H9 (cell line): Measurements from ENCODE around the gene DTYMK. TPM values are rescaled to one million over a fixed set of nuclear protein-coding genes. Genes with fewer than 3 reads are reported as not detected.
A peak's percentile ranks its signal among the peaks of the same experiment; 100 is the strongest.

Experiments
- DNase-seq: peaks from one replicate; pipeline ENCODE4 v3.0.0-alpha.2; 2017
- H2AFZ ChIP-seq: one replicate; pipeline ENCODE4 v1.6.1; 2013; ENCODE audit warnings: mild to moderate bottlenecking, low read length, control low read depth, moderate library complexity
- H2AK5ac ChIP-seq: 2 replicates; pipeline ENCODE4 v1.6.1; 2013; ENCODE audit warnings: low read length, control low read depth, mixed read lengths; ENCODE audit not compliant: insufficient read length
- H2BK120ac ChIP-seq: one replicate; pipeline ENCODE4 v1.6.1; 2013; ENCODE audit warnings: low read depth, mild to moderate bottlenecking, low read length, control low read depth, inconsistent platforms; ENCODE audit not compliant: poor library complexity, severe bottlenecking
- H2BK12ac ChIP-seq: 2 replicates; pipeline ENCODE4 v1.6.1; 2013; ENCODE audit warnings: low read length, control low read depth, mixed read lengths, low read depth; ENCODE audit not compliant: insufficient read length
- H2BK15ac ChIP-seq: 2 replicates; pipeline ENCODE4 v1.6.1; 2013; ENCODE audit warnings: low read depth, low read length, control low read depth
- H2BK20ac ChIP-seq: one replicate; pipeline ENCODE4 v1.6.1; 2013; ENCODE audit warnings: low read depth, mild to moderate bottlenecking, low read length, control low read depth, inconsistent platforms; ENCODE audit not compliant: poor library complexity, severe bottlenecking
- H2BK5ac ChIP-seq: 2 replicates; pipeline ENCODE4 v1.6.1; 2013; ENCODE audit warnings: low read length, control low read depth, mixed read lengths; ENCODE audit not compliant: insufficient read length
- H3K14ac ChIP-seq: 2 replicates; pipeline ENCODE4 v1.6.1; 2013; ENCODE audit warnings: low read length, control low read depth; ENCODE audit not compliant: insufficient read depth
- H3K18ac ChIP-seq: 2 replicates; pipeline ENCODE4 v1.6.1; 2013; ENCODE audit warnings: low read depth, mild to moderate bottlenecking, mixed read lengths, low read length, control low read depth; ENCODE audit not compliant: insufficient read length
- H3K23ac ChIP-seq: 2 replicates; pipeline ENCODE4 v1.6.1; 2013; ENCODE audit warnings: low read length, control low read depth, mixed read lengths, low read depth; ENCODE audit not compliant: insufficient read length
- H3K23me2 ChIP-seq: 2 replicates; pipeline ENCODE4 v1.6.1; 2013; ENCODE audit warnings: low read depth, mild to moderate bottlenecking, mixed read lengths, low read length, control low read depth; ENCODE audit not compliant: insufficient read length, poor library complexity, severe bottlenecking
- H3K27ac ChIP-seq: 2 replicates; pipeline ENCODE4 v1.5.1; 2013; ENCODE audit warnings: low read length, control low read depth, mixed read lengths, low read depth; ENCODE audit not compliant: insufficient read length
- H3K27me3 ChIP-seq: 2 replicates; pipeline ENCODE4 v1.6.1; 2013; ENCODE audit warnings: low read length, control low read depth, inconsistent platforms; ENCODE audit not compliant: insufficient read depth
- H3K4ac ChIP-seq: 2 replicates; pipeline ENCODE4 v1.6.1; 2013; ENCODE audit warnings: low read depth, mild to moderate bottlenecking, control low read depth, inconsistent platforms, low read length, moderate library complexity
- H3K4me1 ChIP-seq: 2 replicates; pipeline ENCODE4 v1.6.1; 2013; ENCODE audit warnings: low read length, control low read depth, inconsistent platforms; ENCODE audit not compliant: insufficient read depth
- H3K4me2 ChIP-seq: 2 replicates; pipeline ENCODE4 v1.6.1; 2013; ENCODE audit warnings: low read length, control low read depth, mixed read lengths; ENCODE audit not compliant: insufficient read length, insufficient read depth
- H3K56ac ChIP-seq: 2 replicates; pipeline ENCODE4 v1.6.1; 2013; ENCODE audit warnings: low read depth, mild to moderate bottlenecking, mixed read lengths, low read length, control low read depth; ENCODE audit not compliant: insufficient read length
- H3K79me1 ChIP-seq: 2 replicates; pipeline ENCODE4 v1.6.1; 2013; ENCODE audit warnings: low read depth, mild to moderate bottlenecking, moderate library complexity, low read length, control low read depth, inconsistent platforms; ENCODE audit not compliant: insufficient read depth, poor library complexity, severe bottlenecking
- H3K79me2 ChIP-seq: 2 replicates; pipeline ENCODE4 v1.6.1; 2013; ENCODE audit warnings: low read length, control low read depth, inconsistent platforms; ENCODE audit not compliant: insufficient read depth
- H3K9ac ChIP-seq: 2 replicates; pipeline ENCODE4 v1.6.1; 2013; ENCODE audit warnings: low read length, control low read depth, mixed read lengths; ENCODE audit not compliant: insufficient read length; ENCODE audit errors: extremely low read depth
- H3K9me3 ChIP-seq: one replicate; pipeline ENCODE4 v1.6.1; 2013; ENCODE audit warnings: low read depth, low read length, inconsistent platforms; ENCODE audit not compliant: control insufficient read depth
- H3T11ph ChIP-seq: one replicate; pipeline ENCODE4 v1.6.1; 2013; ENCODE audit warnings: mild to moderate bottlenecking, low read length, control low read depth, inconsistent platforms
- H4K20me1 ChIP-seq: one replicate; pipeline ENCODE4 v1.6.1; 2013; ENCODE audit not compliant: control insufficient read depth, insufficient read length, insufficient read depth
- H4K5ac ChIP-seq: 2 replicates; pipeline ENCODE4 v1.6.1; 2013; ENCODE audit warnings: low read depth, mild to moderate bottlenecking, mixed read lengths, low read length, control low read depth; ENCODE audit not compliant: insufficient read length
- H4K8ac ChIP-seq: replicated peaks from 2 replicates; pipeline ENCODE4 v1.6.1; 2013; ENCODE audit warnings: low read length, control low read depth, mixed read lengths, low read depth; ENCODE audit not compliant: insufficient read length
- H4K91ac ChIP-seq: 2 replicates; pipeline ENCODE4 v1.6.1; 2013; ENCODE audit warnings: low read depth, mild to moderate bottlenecking, moderate library complexity, mixed read lengths, low read length, control low read depth; ENCODE audit not compliant: insufficient read length
- H3K27ac Mint-ChIP-seq, 3 experiments: 2 replicates in 2 of 3; 3 replicates in 1 of 3; pipeline ENCODE4 v1.8.0; 2020 to 2021; ENCODE audit warnings: mixed read lengths in 3 of 3, mild to moderate bottlenecking in 1 of 3, moderate library complexity in 1 of 3
- H3K27me3 Mint-ChIP-seq: 2 replicates; pipeline ENCODE4 v1.8.0; 2021; ENCODE audit warnings: low read depth, mild to moderate bottlenecking, moderate library complexity, mixed read lengths
- H3K36me3 Mint-ChIP-seq, 3 experiments: 2 replicates in 2 of 3; 3 replicates in 1 of 3; pipeline ENCODE4 v1.8.0; 2020 to 2021; ENCODE audit warnings: low read depth in 3 of 3, mixed read lengths in 3 of 3; ENCODE audit not compliant: insufficient read depth in 1 of 3
- H3K4me1 Mint-ChIP-seq, 2 experiments: 2 replicates each; pipeline ENCODE4 v1.8.0; 2020; ENCODE audit warnings: mixed read lengths in 2 of 2
- H3K4me3 Mint-ChIP-seq, 2 experiments: 2 replicates in 1 of 2; 3 replicates in 1 of 2; pipeline ENCODE4 v1.8.0; 2020 to 2021; ENCODE audit warnings: mild to moderate bottlenecking in 2 of 2, mixed read lengths in 2 of 2, moderate library complexity in 1 of 2
- H3K9me3 Mint-ChIP-seq, 2 experiments: 2 replicates in 1 of 2; 3 replicates in 1 of 2; pipeline ENCODE4 v1.8.0; 2020; ENCODE audit warnings: mild to moderate bottlenecking in 2 of 2, mixed read lengths in 2 of 2, moderate library complexity in 1 of 2
- CTCF ChIP-seq: fragments of 200-600 bp; sonication (generic); conservative IDR thresholded peaks from 3 replicates; pipeline ENCODE4 v1.8.0; 2021; ENCODE audit warnings: antibody characterized with exemption, mild to moderate bottlenecking
- WGBS: extraction: QIAGEN DNeasy Blood & Tissue Kit; methylation state at CpG from one replicate; pipeline ENCODE4 v1.1.7; 2013; ENCODE audit warnings: missing lambda C conversion rate, low lambda C conversion rate, mixed read lengths; ENCODE audit not compliant: insufficient read length; ENCODE audit errors: extremely low coverage; 5-methylcytosine and 5-hydroxymethylcytosine counted together
- total RNA-seq: library from RNA; stranded (reverse); gene quantifications from 2 replicates; pipeline ENCODE4 v1.2.1, GENCODE V29; 2021

Gene DTYMK
- total RNA-seq, 1 experiment from 2014 or later, result 76.0 TPM

DNA sequence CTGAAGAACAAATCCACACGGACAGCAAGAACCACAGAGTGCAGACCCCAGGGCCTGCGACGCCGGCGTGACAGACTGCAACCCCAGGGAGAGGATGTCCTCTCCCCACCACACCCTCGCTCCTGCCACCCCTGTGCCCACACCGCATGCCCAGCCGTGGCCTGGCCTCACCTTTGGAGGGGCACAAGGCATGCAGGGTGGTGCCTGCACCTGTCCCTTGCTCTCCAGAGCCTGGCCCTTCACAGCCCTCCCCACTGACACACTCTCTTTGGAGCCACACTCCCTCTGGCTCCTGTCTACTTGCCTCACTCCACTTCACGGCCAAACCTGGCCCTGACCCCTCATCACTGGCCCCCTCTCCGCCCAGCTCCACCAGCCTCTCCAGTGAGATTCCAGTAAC lies 58.9 kb downstream of the DTYMK start:
- WGBS, result no CpG with 5 or more reads among the region's 10 CpGs
- Histone ChIP-seq H4K91ac (no peak overlapping the region), H3K79me2 (peaks cover 4% of the 10 kb centered on the region; the same call in 1 of the 2 replicates)

More for the DNA sequence above, 58.9 kb downstream of the DTYMK start:
- no peak overlapping the region for H3K23ac ChIP-seq
- H2BK120ac ChIP-seq, result no peak overlapping the region
- no peak overlapping the region for H2AFZ ChIP-seq
- H3K4me1 ChIP-seq, result no peaks in the 10 kb centered on the region
- no peak for TF ChIP-seq CTCF
- no peak overlapping the region for H4K8ac ChIP-seq
- no peaks in the 10 kb centered on the region for H4K20me1 ChIP-seq
- no peak overlapping the region for H2AK5ac ChIP-seq
- no peak overlapping the region for H3K27ac ChIP-seq
- no peaks in the 10 kb centered on the region for H3K9me3 ChIP-seq
- no peak overlapping the region for H2BK20ac ChIP-seq
- peak overlapping the region in 2 of 3 experiments; percentile 23 to 93; a peak in 2 of 7 replicates for H3K27ac Mint-ChIP-seq
- peaks cover 3% of the 10 kb centered on the region for H3K79me1 ChIP-seq
- no peak overlapping the region for H3K14ac ChIP-seq
- H4K5ac ChIP-seq, result no peak overlapping the region
- no peak overlapping the region for H2BK5ac ChIP-seq
- H3K27me3 Mint-ChIP-seq, result no peaks in the 10 kb centered on the region
- H3K9ac ChIP-seq, result no peak overlapping the region
- no peak overlapping the region for H3T11ph ChIP-seq
- H3K18ac ChIP-seq, result no peak overlapping the region
- no peak for DNase-seq
- no peak overlapping the region for H3K4ac ChIP-seq
- no peak overlapping the region for H2BK12ac ChIP-seq
- H3K56ac ChIP-seq, result no peak overlapping the region
- H3K27me3 ChIP-seq, result no peaks in the 10 kb centered on the region
- no peak overlapping the region for H3K4me2 ChIP-seq
- H3K4me1 Mint-ChIP-seq, result peaks cover 3 to 4% of the 10 kb centered on the region in 2 experiments; a peak in 1 of 4 replicates
- peaks cover 8 to 40% (median 25%) of the 10 kb centered on the region in 3 experiments; a peak in 6 of 7 replicates for H3K36me3 Mint-ChIP-seq
- no peak overlapping the region for H3K4me3 Mint-ChIP-seq
- no peak overlapping the region for H2BK15ac ChIP-seq
- H3K9me3 Mint-ChIP-seq, result no peaks in the 10 kb centered on the region
- H3K23me2 ChIP-seq, result no peaks in the 10 kb centered on the region

Other genes with a start within 250 kb of the DTYMK start
- 189 TPM in 2 replicates for gene STK25, start 178.2 kb downstream of the DTYMK start, total RNA-seq
- 33.9 and 35.6 TPM in 2 replicates for gene BOK, start 128.1 kb downstream of the DTYMK start, total RNA-seq
- 70.6 and 71.4 TPM in 2 replicates for gene THAP4, start 49.7 kb downstream of the DTYMK start, total RNA-seq
- gene ATG4B, start 49.1 kb downstream of the DTYMK start, total RNA-seq, result 105 and 110 TPM in 2 replicates
- 60.4 and 66.0 TPM in 2 replicates for gene ING5, start 15.2 kb upstream of the DTYMK start, total RNA-seq
- gene D2HGDH, start 47.8 kb upstream of the DTYMK start, total RNA-seq, result 10.0 TPM in 2 replicates
- gene GAL3ST2, start 90.0 kb upstream of the DTYMK start, total RNA-seq, result 0.33 and 0.37 TPM in 2 replicates
- gene NEU4, start 122.4 kb upstream of the DTYMK start, total RNA-seq, result 0.42 and 0.70 TPM in 2 replicates
- gene PDCD1, start 172.1 kb upstream of the DTYMK start, total RNA-seq, result 1.4 and 1.6 TPM in 2 replicates
- not detected in 2 replicates for gene RTP5, start 182.9 kb upstream of the DTYMK start, total RNA-seq